ENCODE data around the gene CCDC120. TPM values are rescaled to one million over a fixed set of nuclear protein-coding genes. Genes with fewer than 3 reads are reported as not detected.

CCDC120 gene
- total and polyA plus RNA-seq, 9 of the 15 experiments (the other 6 are each of a cell fraction or from before 2014, with no cell fraction given): 0.13 to 3.6 (median 0.54) TPM

DNA sequence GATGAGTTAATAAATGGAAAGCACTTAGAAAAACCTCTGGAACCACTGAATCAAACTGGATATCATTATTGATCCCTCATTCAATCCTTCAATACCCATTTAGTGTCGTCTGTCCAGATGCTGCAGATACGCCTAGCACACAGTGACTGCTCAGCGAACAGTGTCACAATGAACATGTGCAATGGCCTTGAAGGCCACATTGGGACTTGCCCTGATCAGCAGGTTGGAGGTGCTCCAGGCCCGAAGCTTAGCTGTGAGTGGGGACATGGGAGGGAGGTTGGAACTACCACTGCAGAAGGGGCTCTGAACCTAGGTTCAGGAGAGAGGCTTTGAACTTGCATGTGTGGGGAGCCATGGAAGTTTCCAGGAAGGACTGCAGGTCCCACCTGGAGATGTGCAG lies 47.5 kb downstream of the CCDC120 start:
- no peaks in the 10 kb centered on the region for H4K20me1 ChIP-seq (replicated peaks; ENCODE audit: control insufficient read depth, insufficient read depth, low read length)
- H3K9me1 ChIP-seq (ENCODE audit: control insufficient read depth, insufficient read depth, low read length): no peaks in the 10 kb centered on the region
- H3K9ac ChIP-seq (ENCODE audit: insufficient read depth in 1 of 2, low read depth in 2 of 2, low read length in 2 of 2): no peak overlapping the region
- in situ Hi-C loops (cut with MboI) (loop anchor here (10.0 kb wide), 1 partner anchor 131 kb away; the partner anchor contains the start of gene KCND1), intact Hi-C loops (cut with micrococcal nuclease) (no loop called here)
- peaks cover 2 to 9% of the 10 kb centered on the region in 2 experiments; a peak in 4 of 5 replicates for H3K4me1 ChIP-seq (replicated peaks in 1 of 2; ENCODE audit: control insufficient read depth in 2 of 2, insufficient read depth in 2 of 2, low read length in 2 of 2)
- no peaks in the 10 kb centered on the region for H3K9me3 ChIP-seq (replicated peaks; ENCODE audit: control insufficient read depth, insufficient read depth, low read depth, low read length)
- peaks cover 18% of the 10 kb centered on the region; the same call in 2 of the 3 replicates for H3K36me3 ChIP-seq (ENCODE audit: control insufficient read depth, insufficient read depth, low read length)
- POLR2A ChIA-PET: no interaction called here
- no TSS peak for BruUV-seq (replicated peaks)
- FAIRE-seq: no peak
- CTCF ChIA-PET (ENCODE audit: low intra/inter-chr PET ratio): interaction anchor here (0.6 kb wide), 1 partner anchor 104 kb away, joined by 3 read pairs; the partner anchor contains the start of gene GRIPAP1
- no peak overlapping the region for H2AFZ ChIP-seq (ENCODE audit: low read depth, low read length)
- 100% methylated on average over 3 of the region's 4 CpGs for WGBS (ENCODE audit: insufficient coverage, low coverage, missing lambda C conversion rate)
- H3K4me3 ChIP-seq: no peak overlapping the region
- no peaks in the 10 kb centered on the region for H3K27me3 ChIP-seq (ENCODE audit: control insufficient read depth in 2 of 2, insufficient read depth in 2 of 2, low read length in 2 of 2)
- H3K79me2 ChIP-seq (ENCODE audit: control insufficient read depth, insufficient read depth, low read length): no peaks in the 10 kb centered on the region; the same call in 2 of the 3 replicates
- DNase-seq (ENCODE audit: extremely low read depth in 1 of 4, low spot score in 3 of 4): no peak
- H3K4me2 ChIP-seq (ENCODE audit: insufficient read depth, low read length): no peak overlapping the region
- H3K27ac ChIP-seq (ENCODE audit: extremely low read depth, low read depth, low read length): no peak overlapping the region; the same call in 2 of the 3 replicates
- no peak for ATAC-seq
- TF ChIP-seq SIRT6 (IDR thresholded peaks at IDR 0.05; ENCODE audit: low read depth, low read length) (no peak), ZNF76 (CRISPR knock-in tag; IDR thresholded peaks at IDR 0.05; ENCODE audit: borderline replicate concordance) (no peak), BRCA1 (IDR thresholded peaks at IDR 0.05) (no peak), BRCA1 (CRISPR knock-in tag; IDR thresholded peaks at IDR 0.05) (no peak), ARID3A (IDR thresholded peaks at IDR 0.05; ENCODE audit: borderline replicate concordance, low read depth, low read length) (no peak), MTF1 (CRISPR knock-in tag; IDR thresholded peaks at IDR 0.05; ENCODE audit: borderline replicate concordance) (no peak), REST (IDR thresholded peaks at IDR 0.05; ENCODE audit: borderline replicate concordance) (no peak), REST (CRISPR knock-in tag; IDR thresholded peaks at IDR 0.05; ENCODE audit: low read depth) (no peak), GABPB2 (CRISPR knock-in tag; conservative IDR thresholded peaks at IDR 0.05) (no peak), PHTF2 (CRISPR knock-in tag; IDR thresholded peaks at IDR 0.05) (no peak), HNRNPK (IDR thresholded peaks at IDR 0.05; ENCODE audit: low read depth, low read length, poor library complexity, severe bottlenecking) (no peak), SLC30A9 (CRISPR knock-in tag; IDR thresholded peaks at IDR 0.05) (no peak)
- TF ChIP-seq, protein P1, sequence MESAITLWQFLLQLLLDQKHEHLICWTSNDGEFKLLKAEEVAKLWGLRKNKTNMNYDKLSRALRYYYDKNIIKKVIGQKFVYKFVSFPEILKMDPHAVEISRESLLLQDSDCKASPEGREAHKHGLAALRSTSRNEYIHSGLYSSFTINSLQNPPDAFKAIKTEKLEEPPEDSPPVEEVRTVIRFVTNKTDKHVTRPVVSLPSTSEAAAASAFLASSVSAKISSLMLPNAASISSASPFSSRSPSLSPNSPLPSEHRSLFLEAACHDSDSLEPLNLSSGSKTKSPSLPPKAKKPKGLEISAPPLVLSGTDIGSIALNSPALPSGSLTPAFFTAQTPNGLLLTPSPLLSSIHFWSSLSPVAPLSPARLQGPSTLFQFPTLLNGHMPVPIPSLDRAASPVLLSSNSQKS (CRISPR knock-in tag; IDR thresholded peaks at IDR 0.05): no peak
